H1 (cell line): ENCODE measurements around the gene INPP5A. TPM values are rescaled to one million over a fixed set of nuclear protein-coding genes. Genes with fewer than 3 reads are reported as not detected.

ENCODE experiments used
- polyA plus RNA-seq, 7 experiments: library from polyadenylated mRNA; depleted of rRNA in 3 of 7; stranded (reverse) in 5 of 7; unstranded in 2 of 7; fragments of >200 nt in 5 of 7; fragments of 200-250 nt in 2 of 7; gene quantifications; 1 replicate in 5 of 7; 2 replicates in 1 of 7; 4 replicates in 1 of 7; pipeline versions ENCODE4 v1.2.1 to v1.2.3, GENCODE V29; 2011 to 2013; ENCODE audit warnings: missing spikeins in 2 of 7, mixed read lengths in 2 of 7
- total RNA-seq: library from RNA; stranded (reverse); fragmentation: NEBNext Ultra II Directional; extraction: Animal tissue kit (Norgen Biotek cat#: 25700); gene quantifications from 2 replicates; pipeline ENCODE4 v1.2.1, GENCODE V29; 2021

Gene INPP5A
- total and polyA plus RNA-seq, 2 of the 8 experiments (the other 6 are each of a cell fraction or from before 2014, with no cell fraction given) = 19.7 to 27.5 TPM

Other genes starting within 250 kb of the INPP5A start
- gene STK32C, start 229.8 kb upstream of the INPP5A start, total RNA-seq = 15.6 and 17.3 TPM in 2 replicates
- 10.6 and 18.1 TPM in 2 replicates for gene STK32C, start 229.8 kb upstream of the INPP5A start, polyA plus RNA-seq (2011; rRNA removed)
- gene LRRC27, start 205.6 kb upstream of the INPP5A start, total RNA-seq = 3.8 and 4.3 TPM in 2 replicates
- gene LRRC27, start 205.6 kb upstream of the INPP5A start, polyA plus RNA-seq (2011; rRNA removed) = 1.2 and 2.0 TPM in 2 replicates
- gene PWWP2B, start 140.6 kb upstream of the INPP5A start, total RNA-seq = 10.8 and 11.0 TPM in 2 replicates
- gene PWWP2B, start 140.6 kb upstream of the INPP5A start, polyA plus RNA-seq (2011; rRNA removed) = 5.3 and 9.4 TPM in 2 replicates
- gene NKX6-2, start 248.4 kb downstream of the INPP5A start, total RNA-seq = not detected in 2 replicates
- 0.06 and 0.14 TPM in 2 replicates for gene NKX6-2, start 248.4 kb downstream of the INPP5A start, polyA plus RNA-seq (2011; rRNA removed)